ENCODE data around the gene DRG1. TPM values are rescaled to one million over a fixed set of nuclear protein-coding genes. Genes with fewer than 3 reads are reported as not detected.

Gene DRG1
- total and polyA plus RNA-seq, 10 of the 15 experiments (the other 5 are each of a cell fraction or from before 2014, with no cell fraction given): 59.7 to 147 (median 85.8) TPM

DNA sequence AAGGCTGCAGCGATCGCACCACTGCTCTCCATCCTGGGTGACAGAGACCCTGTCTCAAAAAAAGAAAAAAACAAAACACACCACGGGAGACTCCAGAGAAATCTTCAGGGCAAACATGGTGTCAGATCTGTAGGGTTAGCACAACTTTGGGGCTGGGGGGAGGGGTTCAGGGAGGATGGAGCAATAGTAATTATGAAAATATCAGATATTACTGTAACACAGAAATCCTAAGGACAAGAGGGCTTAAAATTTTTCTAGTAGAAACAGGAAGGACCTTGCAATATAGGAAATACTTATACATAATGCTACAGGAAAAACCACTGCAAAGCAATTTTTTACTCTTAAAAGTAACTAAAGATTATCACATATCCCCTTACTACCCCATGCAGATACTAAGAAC, 76.4 kb downstream of the DRG1 start:
- peaks cover 19% of the 10 kb centered on the region for H3K4me1 ChIP-seq (ENCODE audit: control insufficient read depth, insufficient read depth, low read length)
- H3K79me2 ChIP-seq (ENCODE audit: control insufficient read depth, insufficient read depth, low read length): peaks cover 54% of the 10 kb centered on the region
- RAD21 ChIA-PET (ENCODE audit: unreplicated experiment): no interaction called here
- 64% methylated on average over 3 of the region's 3 CpGs for WGBS (ENCODE audit: insufficient coverage, insufficient replicate concordance, low lambda C conversion rate, missing lambda C conversion rate)
- no peak overlapping the region for H3K27ac ChIP-seq (ENCODE audit: control insufficient read depth, insufficient read depth)
- H3K9ac ChIP-seq (ENCODE audit: control insufficient read depth, insufficient read depth, low read length): no peak overlapping the region
- ATAC-seq: no peak
- in situ Hi-C loops (cut with MboI) (no loop called here), intact Hi-C loops (cut with micrococcal nuclease; ENCODE audit: unreplicated experiment) (no loop called here)
- no peak overlapping the region for H3K4me3 ChIP-seq
- SMC1A ChIA-PET (ENCODE audit: uncharacterized antibody, unreplicated experiment): no interaction called here
- H3K9me3 ChIP-seq (replicated peaks; ENCODE audit: control insufficient read depth, insufficient read depth, low read length): no peaks in the 10 kb centered on the region
- no peak overlapping the region for H2AFZ ChIP-seq (ENCODE audit: control insufficient read depth, low read depth, low read length)
- peaks cover 4 to 29% of the 10 kb centered on the region in 2 experiments for H3K36me3 ChIP-seq (ENCODE audit: control insufficient read depth in 2 of 2, insufficient read depth in 2 of 2, low read length in 1 of 2)
- DNase-seq (ENCODE audit: low read depth, low spot score): no peak
- H4K20me1 ChIP-seq (ENCODE audit: control insufficient read depth, insufficient read depth): no peaks in the 10 kb centered on the region
- no TSS peak for BruUV-seq (replicated peaks)
- POLR2A ChIA-PET: interaction anchor here (0.6 to 0.7 kb wide), 2 partner anchors 73 to 91 kb away, joined by 3 read pairs; no protein-coding TSS in a partner anchor
- no peak overlapping the region for H3K4me2 ChIP-seq (ENCODE audit: control insufficient read depth, insufficient read depth)
- no peak for FAIRE-seq
- TF ChIP-seq CHD2 (IDR thresholded peaks at IDR 0.05; ENCODE audit: borderline replicate concordance, low read depth, low read length): no peak
- no peak for TF ChIP-seq RFX5 (IDR thresholded peaks at IDR 0.05; ENCODE audit: low read depth, low read length)
- TF ChIP-seq MYB (IDR thresholded peaks at IDR 0.05; ENCODE audit: borderline replicate concordance, low read depth, low read length): no peak
- TF ChIP-seq, protein P1, sequence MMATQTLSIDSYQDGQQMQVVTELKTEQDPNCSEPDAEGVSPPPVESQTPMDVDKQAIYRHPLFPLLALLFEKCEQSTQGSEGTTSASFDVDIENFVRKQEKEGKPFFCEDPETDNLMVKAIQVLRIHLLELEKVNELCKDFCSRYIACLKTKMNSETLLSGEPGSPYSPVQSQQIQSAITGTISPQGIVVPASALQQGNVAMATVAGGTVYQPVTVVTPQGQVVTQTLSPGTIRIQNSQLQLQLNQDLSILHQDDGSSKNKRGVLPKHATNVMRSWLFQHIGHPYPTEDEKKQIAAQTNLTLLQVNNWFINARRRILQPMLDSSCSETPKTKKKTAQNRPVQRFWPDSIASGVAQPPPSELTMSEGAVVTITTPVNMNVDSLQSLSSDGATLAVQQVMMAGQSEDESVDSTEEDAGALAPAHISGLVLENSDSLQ (IDR thresholded peaks at IDR 0.05): no peak
- no peak for TF ChIP-seq CBX3 (IDR thresholded peaks at IDR 0.05; ENCODE audit: borderline replicate concordance, low read depth)
- TF ChIP-seq YBX1 (IDR thresholded peaks at IDR 0.05): no peak
- no peak for TF ChIP-seq NFYA (IDR thresholded peaks at IDR 0.05; ENCODE audit: borderline replicate concordance, low read depth, low read length)
- TF ChIP-seq SMARCA5 (IDR thresholded peaks at IDR 0.05): no peak
- no peak for TF ChIP-seq ZBTB4 (CRISPR knock-in tag; IDR thresholded peaks at IDR 0.05)
- no peak for TF ChIP-seq ESRRA (IDR thresholded peaks at IDR 0.05; ENCODE audit: low read length)
- no peak for TF ChIP-seq EZH2 (IDR thresholded peaks at IDR 0.05; ENCODE audit: borderline replicate concordance, control insufficient read depth, low read depth, low read length)
- TF ChIP-seq RUNX3 (IDR thresholded peaks at IDR 0.05; ENCODE audit: low read length): no peak
- TF ChIP-seq ELK1 (IDR thresholded peaks at IDR 0.05; ENCODE audit: low read depth, low read length): no peak
- TF ChIP-seq, protein P2, sequence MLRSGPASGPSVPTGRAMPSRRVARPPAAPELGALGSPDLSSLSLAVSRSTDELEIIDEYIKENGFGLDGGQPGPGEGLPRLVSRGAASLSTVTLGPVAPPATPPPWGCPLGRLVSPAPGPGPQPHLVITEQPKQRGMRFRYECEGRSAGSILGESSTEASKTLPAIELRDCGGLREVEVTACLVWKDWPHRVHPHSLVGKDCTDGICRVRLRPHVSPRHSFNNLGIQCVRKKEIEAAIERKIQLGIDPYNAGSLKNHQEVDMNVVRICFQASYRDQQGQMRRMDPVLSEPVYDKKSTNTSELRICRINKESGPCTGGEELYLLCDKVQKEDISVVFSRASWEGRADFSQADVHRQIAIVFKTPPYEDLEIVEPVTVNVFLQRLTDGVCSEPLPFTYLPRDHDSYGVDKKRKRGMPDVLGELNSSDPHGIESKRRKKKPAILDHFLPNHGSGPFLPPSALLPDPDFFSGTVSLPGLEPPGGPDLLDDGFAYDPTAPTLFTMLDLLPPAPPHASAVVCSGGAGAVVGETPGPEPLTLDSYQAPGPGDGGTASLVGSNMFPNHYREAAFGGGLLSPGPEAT (IDR thresholded peaks at IDR 0.05; ENCODE audit: low read depth): no peak
- no peak for TF ChIP-seq EED (IDR thresholded peaks at IDR 0.05; ENCODE audit: low read depth)
- no peak for TF ChIP-seq IKZF1 (conservative IDR thresholded peaks at IDR 0.05)
- TF ChIP-seq, protein P3, sequence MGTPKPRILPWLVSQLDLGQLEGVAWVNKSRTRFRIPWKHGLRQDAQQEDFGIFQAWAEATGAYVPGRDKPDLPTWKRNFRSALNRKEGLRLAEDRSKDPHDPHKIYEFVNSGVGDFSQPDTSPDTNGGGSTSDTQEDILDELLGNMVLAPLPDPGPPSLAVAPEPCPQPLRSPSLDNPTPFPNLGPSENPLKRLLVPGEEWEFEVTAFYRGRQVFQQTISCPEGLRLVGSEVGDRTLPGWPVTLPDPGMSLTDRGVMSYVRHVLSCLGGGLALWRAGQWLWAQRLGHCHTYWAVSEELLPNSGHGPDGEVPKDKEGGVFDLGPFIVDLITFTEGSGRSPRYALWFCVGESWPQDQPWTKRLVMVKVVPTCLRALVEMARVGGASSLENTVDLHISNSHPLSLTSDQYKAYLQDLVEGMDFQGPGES (IDR thresholded peaks at IDR 0.05): no peak
- no peak for TF ChIP-seq BCL11A (IDR thresholded peaks at IDR 0.05; ENCODE audit: low read depth, low read length)
- no peaks in the 10 kb centered on the region for H3K27me3 ChIP-seq (replicated peaks in 1 of 2; ENCODE audit: control insufficient read depth in 2 of 2, insufficient read depth in 2 of 2, low read length in 1 of 2)
- CTCF ChIA-PET: no interaction called here
